ENCODE measurements around the gene AFAP1.
"Not testable (repeated sequence)": the region's sequence is repeated elsewhere in the genome, so short reads cannot be mapped to it uniquely, and the experiment has no call there.

The AFAP1 gene

GRCh38 chr4:7955393-7955792, 15.7 kb upstream of the AFAP1 start:
- Histone ChIP-seq H3K9ac (ENCODE audit: low read length) (no peak overlapping the region), H3K27ac (ENCODE audit: low read depth, low read length) (no peak overlapping the region), H3K4me1 (ENCODE audit: control insufficient read depth, insufficient read depth, low read length) (peaks cover 11% of the 10 kb centered on the region), H3K27me3 (ENCODE audit: control insufficient read depth, insufficient read depth, low read length) (no peaks in the 10 kb centered on the region), H3K4me3 (ENCODE audit: low read length) (no peak overlapping the region), H3K36me3 (ENCODE audit: control insufficient read depth, insufficient read depth, low read length) (no peaks in the 10 kb centered on the region)

GRCh38 chr4:7952615-7953014, 13.0 kb upstream of the AFAP1 start:
- H3K36me3 ChIP-seq (ENCODE audit: control insufficient read depth, insufficient read depth, low read length) = no peaks in the 10 kb centered on the region
- peaks cover 5% of the 10 kb centered on the region for H3K4me1 ChIP-seq (ENCODE audit: control insufficient read depth, insufficient read depth, low read length)
- H3K9ac ChIP-seq (ENCODE audit: low read length) = no peak overlapping the region
- H3K27ac ChIP-seq (ENCODE audit: low read depth, low read length) = no peak overlapping the region
- H3K27me3 ChIP-seq (ENCODE audit: control insufficient read depth, insufficient read depth, low read length) = no peaks in the 10 kb centered on the region
- no peak overlapping the region for H3K4me3 ChIP-seq (ENCODE audit: low read length)

GRCh38 chr4:7950301-7951092, 10.8 kb upstream of the AFAP1 start:
- Histone ChIP-seq H3K27me3 (ENCODE audit: control insufficient read depth, insufficient read depth, low read length) (no peaks in the 10 kb centered on the region), H3K4me3 (ENCODE audit: low read length) (no peak overlapping the region), H3K4me1 (ENCODE audit: control insufficient read depth, insufficient read depth, low read length) (peaks cover 5% of the 10 kb centered on the region), H3K9ac (ENCODE audit: low read length) (no peak overlapping the region), H3K36me3 (ENCODE audit: control insufficient read depth, insufficient read depth, low read length) (no peaks in the 10 kb centered on the region), H3K27ac (ENCODE audit: low read depth, low read length) (no peak overlapping the region)

- Histone ChIP-seq H3K4me3 (ENCODE audit: low read length) (no peak overlapping the region), H3K4me1 (ENCODE audit: control insufficient read depth, insufficient read depth, low read length) (peaks cover 7% of the 10 kb centered on the region), H3K27me3 (ENCODE audit: control insufficient read depth, insufficient read depth, low read length) (no peaks in the 10 kb centered on the region), H3K9ac (ENCODE audit: low read length) (no peak overlapping the region), H3K27ac (ENCODE audit: low read depth, low read length) (no peak overlapping the region), H3K36me3 (ENCODE audit: control insufficient read depth, insufficient read depth, low read length) (no peaks in the 10 kb centered on the region)
Observed at GRCh38 chr4:7949759-7950158, 10.1 kb upstream of the AFAP1 start.

GRCh38 chr4:7947927-7948326, 8.3 kb upstream of the AFAP1 start:
- Histone ChIP-seq H3K9ac (ENCODE audit: low read length) (no peak overlapping the region), H3K4me3 (ENCODE audit: low read length) (no peak overlapping the region), H3K4me1 (ENCODE audit: control insufficient read depth, insufficient read depth, low read length) (peaks cover 10% of the 10 kb centered on the region), H3K36me3 (ENCODE audit: control insufficient read depth, insufficient read depth, low read length) (no peaks in the 10 kb centered on the region), H3K27me3 (ENCODE audit: control insufficient read depth, insufficient read depth, low read length) (no peaks in the 10 kb centered on the region), H3K27ac (ENCODE audit: low read depth, low read length) (no peak overlapping the region)

GRCh38 chr4:7945709-7946380, 6.2 kb upstream of the AFAP1 start:
- H3K36me3 ChIP-seq (ENCODE audit: control insufficient read depth, insufficient read depth, low read length) = no peaks in the 10 kb centered on the region

GRCh38 chr4:7944599-7945220, 5.0 kb upstream of the AFAP1 start:
- Histone ChIP-seq H3K27me3 (ENCODE audit: control insufficient read depth, insufficient read depth, low read length) (no peaks in the 10 kb centered on the region), H3K36me3 (ENCODE audit: control insufficient read depth, insufficient read depth, low read length) (no peaks in the 10 kb centered on the region), H3K4me1 (ENCODE audit: control insufficient read depth, insufficient read depth, low read length) (peaks cover 10% of the 10 kb centered on the region), H3K27ac (ENCODE audit: low read depth, low read length) (no peak overlapping the region), H3K4me3 (ENCODE audit: low read length) (no peak overlapping the region), H3K9ac (ENCODE audit: low read length) (no peak overlapping the region)

More at GRCh38 chr4:7945709-7946380, 6.2 kb upstream of the AFAP1 start:
- Histone ChIP-seq H3K9ac (ENCODE audit: low read length) (no peak overlapping the region), H3K27me3 (ENCODE audit: control insufficient read depth, insufficient read depth, low read length) (no peaks in the 10 kb centered on the region), H3K4me3 (ENCODE audit: low read length) (no peak overlapping the region), H3K4me1 (ENCODE audit: control insufficient read depth, insufficient read depth, low read length) (peaks cover 10% of the 10 kb centered on the region), H3K27ac (ENCODE audit: low read depth, low read length) (no peak overlapping the region)

GRCh38 chr4:7943688-7944087, 4.0 kb upstream of the AFAP1 start:
- not testable (repeated sequence) for H3K4me1 ChIP-seq (ENCODE audit: control insufficient read depth, insufficient read depth, low read length); H3K27ac ChIP-seq (ENCODE audit: low read depth, low read length); H3K9ac ChIP-seq (ENCODE audit: low read length); H3K27me3 ChIP-seq (ENCODE audit: control insufficient read depth, insufficient read depth, low read length); H3K4me3 ChIP-seq (ENCODE audit: low read length); H3K36me3 ChIP-seq (ENCODE audit: control insufficient read depth, insufficient read depth, low read length)

GRCh38 chr4:7943211-7943610, 3.5 kb upstream of the AFAP1 start:
- Histone ChIP-seq H3K36me3 (ENCODE audit: control insufficient read depth, insufficient read depth, low read length) (no peaks in the 10 kb centered on the region), H3K27me3 (ENCODE audit: control insufficient read depth, insufficient read depth, low read length) (no peaks in the 10 kb centered on the region), H3K9ac (ENCODE audit: low read length) (no peak overlapping the region), H3K27ac (ENCODE audit: low read depth, low read length) (no peak overlapping the region), H3K4me3 (ENCODE audit: low read length) (no peak overlapping the region), H3K4me1 (ENCODE audit: control insufficient read depth, insufficient read depth, low read length) (peaks cover 4% of the 10 kb centered on the region)

GRCh38 chr4:7941965-7942496, 2.4 kb upstream of the AFAP1 start:
- no peak overlapping the region for H3K9ac ChIP-seq (ENCODE audit: low read length)
- peaks cover 4% of the 10 kb centered on the region for H3K4me1 ChIP-seq (ENCODE audit: control insufficient read depth, insufficient read depth, low read length)
- H3K27me3 ChIP-seq (ENCODE audit: control insufficient read depth, insufficient read depth, low read length) = no peaks in the 10 kb centered on the region
- no peak overlapping the region for H3K4me3 ChIP-seq (ENCODE audit: low read length)
- no peak overlapping the region for H3K27ac ChIP-seq (ENCODE audit: low read depth, low read length)
- no peaks in the 10 kb centered on the region for H3K36me3 ChIP-seq (ENCODE audit: control insufficient read depth, insufficient read depth, low read length)

- H3K4me3 ChIP-seq (ENCODE audit: low read length) = no peak overlapping the region
Observed at GRCh38 chr4:7941111-7941964, 1.7 kb upstream of the AFAP1 start.

More at GRCh38 chr4:7941111-7941964, 1.7 kb upstream of the AFAP1 start:
- H3K4me1 ChIP-seq (ENCODE audit: control insufficient read depth, insufficient read depth, low read length) = peaks cover 4% of the 10 kb centered on the region
- H3K27ac ChIP-seq (ENCODE audit: low read depth, low read length) = no peak overlapping the region
- H3K27me3 ChIP-seq (ENCODE audit: control insufficient read depth, insufficient read depth, low read length) = no peaks in the 10 kb centered on the region
- H3K36me3 ChIP-seq (ENCODE audit: control insufficient read depth, insufficient read depth, low read length) = no peaks in the 10 kb centered on the region
- H3K9ac ChIP-seq (ENCODE audit: low read length) = no peak overlapping the region
